CD4-positive, alpha-beta T cell treated with Interferon gamma for 1 hour (primary cell): Measurements from ENCODE around the gene CKAP2.
"Not testable (repeated sequence)": the region's sequence is repeated elsewhere in the genome, so short reads cannot be mapped to it uniquely, and the experiment has no call there.

ENCODE experiments used
- DNase-seq: peaks from one replicate; pipeline ENCODE4 v3.0.0-alpha.2; 2020

CKAP2 gene

GRCh38 chr13:52454820-52455676 is at the start of gene CKAP2:
TSS of gene CKAP2 (plus strand) at chr13:52455478. CDS start at chr13:52455557, 79 bp downstream.
- DNase-seq: peak; percentile 92

- DNase-seq: peak; percentile 2
These were observed 49.3 kb upstream of the CKAP2 start, which contains the start of gene THSD1 for GRCh38 chr13:52405767-52406494. TSS of gene THSD1 (minus strand) at chr13:52406172. CDS start at chr13:52402600, 3,572 bp downstream.

- DNase-seq: no peak
These were observed 48.6 kb upstream of the CKAP2 start for GRCh38 chr13:52406629-52407028.

GRCh38 chr13:52407436-52407835 is 47.8 kb upstream of the CKAP2 start:
- not testable (repeated sequence) for DNase-seq

- DNase-seq: not testable (repeated sequence)
These were observed 47.1 kb upstream of the CKAP2 start for GRCh38 chr13:52408071-52408658.

GRCh38 chr13:52411629-52412028 is 43.6 kb upstream of the CKAP2 start:
- no peak for DNase-seq

GRCh38 chr13:52412128-52412527 is 43.1 kb upstream of the CKAP2 start:
- no peak for DNase-seq

- DNase-seq: no peak
These were observed 41.2 kb upstream of the CKAP2 start for GRCh38 chr13:52414051-52414450.

GRCh38 chr13:52414963-52415362 is 40.3 kb upstream of the CKAP2 start:
- DNase-seq: no peak

GRCh38 chr13:52419080-52419479 is 36.2 kb upstream of the CKAP2 start:
- no peak for DNase-seq

GRCh38 chr13:52421216-52421615 is 34.1 kb upstream of the CKAP2 start:
- DNase-seq: no peak

GRCh38 chr13:52428295-52428694 is 27.0 kb upstream of the CKAP2 start:
- no peak for DNase-seq

GRCh38 chr13:52432456-52432855 is 22.8 kb upstream of the CKAP2 start:
- DNase-seq: no peak

- no peak for DNase-seq
These were observed 9.0 kb upstream of the CKAP2 start for GRCh38 chr13:52446265-52446664.

- DNase-seq: no peak
These were observed 7.9 kb upstream of the CKAP2 start for GRCh38 chr13:52447354-52447753.

GRCh38 chr13:52447815-52448552 is 7.3 kb upstream of the CKAP2 start:
- DNase-seq: no peak

- no peak for DNase-seq
These were observed 5.8 kb upstream of the CKAP2 start for GRCh38 chr13:52449331-52450011.

GRCh38 chr13:52450012-52450792 is 5.1 kb upstream of the CKAP2 start, which contains the start of gene VPS36:
TSS of gene VPS36 (minus strand) at chr13:52450634. CDS start at chr13:52450594, 40 bp downstream.
- DNase-seq: peak; percentile 93

GRCh38 chr13:52450793-52451116 is 4.5 kb upstream of the CKAP2 start:
- no peak for DNase-seq

- no peak for DNase-seq
These were observed 4.0 kb upstream of the CKAP2 start for GRCh38 chr13:52451135-52451804.

GRCh38 chr13:52452470-52452869 is 2.8 kb upstream of the CKAP2 start:
- DNase-seq: no peak
